HL-60 (cell line): ENCODE data around the gene MT1B.
A peak's percentile ranks its signal among the peaks of the same experiment; 100 is the strongest.

Source experiments
- DNase-seq, 2 experiments: peaks; one replicate each; pipeline ENCODE4 v3.0.0-alpha.2; 2010 to 2020; ENCODE audit warnings: low read depth in 1 of 2, low spot score in 1 of 2
- H3K27ac ChIP-seq: fragments of 250-450 bp; sonication (Bioruptor Pico); replicated peaks from 2 replicates; pipeline ENCODE4 v1.5.1; 2020; ENCODE audit warnings: mild to moderate bottlenecking, moderate library complexity
- H3K27me3 ChIP-seq: fragments of 250-450 bp; sonication (Bioruptor Pico); 2 replicates; pipeline ENCODE4 v1.5.1; 2021; ENCODE audit warnings: mild to moderate bottlenecking, moderate library complexity; ENCODE audit not compliant: insufficient read depth, poor library complexity, severe bottlenecking
- H3K4me3 ChIP-seq: replicated peaks from 2 replicates; pipeline ENCODE4 v1.5.1; 2011; ENCODE audit warnings: mild to moderate bottlenecking, control low read depth, low read length; ENCODE audit not compliant: insufficient read depth
- CTCF ChIP-seq: IDR thresholded peaks from one replicate; pipeline ENCODE4 v1.5.1; 2011; ENCODE audit warnings: low read length, control low read depth, inconsistent platforms; ENCODE audit not compliant: insufficient read depth
- GABPA ChIP-seq: IDR thresholded peaks from 2 replicates; pipeline ENCODE4 v1.6.1; 2012; ENCODE audit warnings: low read depth
- POLR2AphosphoS5 ChIP-seq: IDR thresholded peaks from 2 replicates; pipeline ENCODE4 v1.6.1; 2012; ENCODE audit warnings: low read depth
- REST ChIP-seq: IDR thresholded peaks from 2 replicates; pipeline ENCODE4 v1.6.1; 2012; ENCODE audit warnings: low read depth; ENCODE audit not compliant: insufficient replicate concordance
- SPI1 ChIP-seq: IDR thresholded peaks from 2 replicates; pipeline ENCODE4 v1.6.1; 2012; ENCODE audit warnings: low read depth, mild to moderate bottlenecking, borderline replicate concordance

Gene MT1B

GRCh38 chr16:56606071-56606475 is 45.6 kb upstream of the MT1B start:
- DNase-seq: no peak
- H3K27ac ChIP-seq: no peak overlapping the region
- TF ChIP-seq REST: no peak
- no peak for TF ChIP-seq GABPA
- TF ChIP-seq CTCF: no peak
- no peak for TF ChIP-seq POLR2AphosphoS5
- no peak for TF ChIP-seq SPI1

DNA sequence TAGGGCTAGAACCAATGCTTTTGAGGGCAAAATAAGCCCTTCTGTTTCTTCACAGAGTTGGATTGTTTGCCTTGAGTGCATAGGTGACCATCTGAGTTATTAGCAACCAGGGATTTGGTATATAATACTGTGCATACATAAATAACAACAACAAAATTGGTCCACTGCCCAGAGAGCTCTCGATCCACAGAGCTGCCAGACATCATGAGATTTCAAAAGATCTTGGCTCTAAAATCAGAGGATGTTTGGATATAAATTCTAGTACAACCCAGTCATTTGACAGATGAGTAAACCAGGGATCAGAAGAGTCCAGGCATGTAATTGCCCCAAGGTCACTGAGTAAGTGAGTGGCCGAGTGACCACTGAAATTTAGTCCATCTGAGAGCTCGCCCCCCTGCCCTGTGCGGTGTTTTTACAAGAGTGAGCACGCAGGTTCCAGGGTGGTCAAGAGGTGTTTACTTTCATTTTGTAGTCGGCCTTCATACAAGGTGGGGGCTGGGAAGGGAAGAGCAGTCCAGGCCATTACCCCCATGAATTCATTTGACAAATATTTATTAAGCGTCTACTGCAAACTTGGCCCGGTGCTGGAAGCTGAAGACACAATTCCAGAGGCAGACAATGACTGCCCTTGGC is 45.1 kb upstream of the MT1B start:
- Histone ChIP-seq H3K27ac (no peak overlapping the region), H3K4me3 (no peak overlapping the region), H3K27me3 (no peaks in the 10 kb centered on the region)
- TF ChIP-seq SPI1 (no peak), POLR2AphosphoS5 (no peak), CTCF (no peak)
- DNase-seq: no peak

More at GRCh38 chr16:56606071-56606475, 45.6 kb upstream of the MT1B start:
- no peaks in the 10 kb centered on the region for H3K27me3 ChIP-seq
- no peak overlapping the region for H3K4me3 ChIP-seq

- Histone ChIP-seq H3K27me3 (no peaks in the 10 kb centered on the region), H3K27ac (no peak overlapping the region), H3K4me3 (no peak overlapping the region)
- TF ChIP-seq CTCF (no peak), POLR2AphosphoS5 (no peak), SPI1 (no peak), REST (no peak), GABPA (no peak)
- DNase-seq: no peak
Observed at GRCh38 chr16:56607109-56607618, 44.5 kb upstream of the MT1B start.

DNA sequence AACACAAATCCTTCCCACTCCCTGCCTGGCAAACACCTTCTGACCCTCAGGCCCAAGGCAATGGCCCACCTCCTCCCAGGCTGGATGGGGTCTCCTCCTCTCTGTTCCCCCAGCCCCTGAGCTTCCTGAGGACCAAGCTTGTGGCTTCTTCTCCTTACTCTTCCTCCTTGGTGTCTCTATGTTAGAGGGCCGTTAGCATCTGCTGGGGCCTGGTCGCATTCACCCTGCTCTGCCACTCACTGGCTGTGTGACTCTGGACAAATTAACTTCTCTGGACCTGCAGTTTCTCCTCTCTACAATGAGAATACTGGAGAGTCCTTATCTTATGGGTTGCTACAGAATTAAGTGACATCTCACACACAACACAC is 44.0 kb upstream of the MT1B start:
- peak overlapping the region; percentile 67 for H3K27ac ChIP-seq

More for the DNA sequence above, 44.0 kb upstream of the MT1B start:
- H3K4me3 ChIP-seq: peak overlapping the region; percentile 32; the same call in 1 of the 2 replicates
- no peak for DNase-seq
- TF ChIP-seq SPI1 (no peak), GABPA (no peak), POLR2AphosphoS5 (no peak), CTCF (no peak), REST (no peak)
- no peaks in the 10 kb centered on the region for H3K27me3 ChIP-seq
